Esophagus squamous epithelium (tissue), 5 donors: ENCODE measurements around the gene KCNIP2. TPM values are rescaled to one million over a fixed set of nuclear protein-coding genes. Genes with fewer than 3 reads are reported as not detected.
A peak's percentile ranks its signal among the peaks of the same experiment; 100 is the strongest.

ENCODE experiments used
- DNase-seq: peaks from one replicate; lab custom pipeline; 2025; lab: John Stamatoyannopoulos, UW
- H3K27ac ChIP-seq, 4 donors: fragments of 200-600 bp; sonication (generic); one replicate each; pipeline ENCODE4 v1.5.1; 2016 to 2019; ENCODE audit warnings: mild to moderate bottlenecking in 1 of 4
- H3K27me3 ChIP-seq, 4 donors: fragments of 200-600 bp; sonication (generic); 1 replicate in 3 of 4; 2 replicates in 1 of 4; pipeline versions ENCODE4 v1.5.1 to v1.6.0; 2017 to 2021; ENCODE audit warnings: antibody characterized with exemption in 1 of 4
- H3K36me3 ChIP-seq, 3 donors: fragments of 200-600 bp; sonication (generic); one replicate each; pipeline ENCODE4 v1.5.1; 2016 to 2019
- H3K4me1 ChIP-seq, 3 donors: fragments of 200-600 bp; sonication (generic); one replicate each; pipeline ENCODE4 v1.5.1; 2017 to 2019
- H3K4me3 ChIP-seq, 4 donors: fragments of 200-600 bp; sonication (generic); 1 replicate in 3 of 4; 2 replicates in 1 of 4; pipeline ENCODE4 v1.5.1; 2016 to 2019; ENCODE audit warnings: mild to moderate bottlenecking in 2 of 4, moderate library complexity in 1 of 4
- H3K9me3 ChIP-seq, 3 donors: fragments of 200-600 bp; sonication (generic); one replicate each; pipeline ENCODE4 v1.5.1; 2016 to 2019
- CTCF ChIP-seq, 6 experiments: fragments of 450-650 bp in 4 of 6; fragments of 200-600 bp in 2 of 6; sonication (generic) in 2 of 6; IDR thresholded peaks; one replicate each; pipeline ENCODE4 v1.5.1; 2016 to 2019; ENCODE audit warnings: antibody characterized with exemption in 6 of 6, mild to moderate bottlenecking in 4 of 6, moderate library complexity in 4 of 6
- POLR2A ChIP-seq, 4 donors: fragments of 450-650 bp; IDR thresholded peaks; one replicate each; pipeline ENCODE4 v1.6.1; 2017; ENCODE audit warnings: antibody characterized with exemption in 4 of 4, mild to moderate bottlenecking in 4 of 4, moderate library complexity in 3 of 4
- WGBS, 2 donors: methylation state at CpG; one replicate each; pipeline ENCODE4 v1.1.5; 2018; 5-methylcytosine and 5-hydroxymethylcytosine counted together
- intact Hi-C: fragments of 100-400 bp; cut with DNase I; formaldehyde crosslinking; loops from one replicate; pipeline ENCODE4 v1.15.0; 2022
- total RNA-seq, 4 donors: library from RNA; depleted of rRNA; stranded (reverse); fragments of >200 nt; gene quantifications; one replicate each; pipeline ENCODE4 v1.1.0, GENCODE V29; 2016
- donor health status: DM: yes; HTN: yes; CAD: no.

KCNIP2 gene
- total RNA-seq, 4 donors from 2014 or later = 1.2 to 1.5 TPM; not detected in 2

GRCh38 chr10:101781655-101781983 is 62.0 kb downstream of the KCNIP2 start:
- H3K4me1 ChIP-seq = peaks cover 36 to 68% (median 51%) of the 10 kb centered on the region in 3 donors
- peaks cover 0 to 28% (median 6%) of the 10 kb centered on the region in 3 donors for H3K36me3 ChIP-seq
- H3K27ac ChIP-seq = no peak overlapping the region
- peaks cover 3 to 32% (median 6%) of the 10 kb centered on the region in 4 donors for H3K27me3 ChIP-seq
- H3K9me3 ChIP-seq = no peaks in the 10 kb centered on the region
- TF ChIP-seq POLR2A (IDR thresholded peaks at IDR 0.05) = no peak
- TF ChIP-seq CTCF (IDR thresholded peaks at IDR 0.05) = no peak
- no peak for DNase-seq
- no peak overlapping the region for H3K4me3 ChIP-seq
- intact Hi-C loops = no loop called here
- WGBS, 2 donors = 65 to 68% methylated on average over 6 to 7 of the region's 7 CpGs

GRCh38 chr10:101780818-101781654 is 62.6 kb downstream of the KCNIP2 start:
- Histone ChIP-seq H3K4me3 (no peak overlapping the region), H3K36me3 (peaks cover 0 to 22% (median 5%) of the 10 kb centered on the region in 3 donors), H3K27ac (no peak overlapping the region), H3K4me1 (peaks cover 41 to 74% (median 51%) of the 10 kb centered on the region in 3 donors), H3K27me3 (peaks cover 6 to 38% (median 9%) of the 10 kb centered on the region in 4 donors), H3K9me3 (no peaks in the 10 kb centered on the region)
- WGBS, 2 donors = 26 to 45% methylated on average over 3 to 5 of the region's 14 CpGs
- no peak for DNase-seq
- TF ChIP-seq POLR2A (IDR thresholded peaks at IDR 0.05) (no peak), CTCF (IDR thresholded peaks at IDR 0.05) (peak; percentile 75 to 92 (median 84))
- intact Hi-C loops = no loop called here

- intact Hi-C loops = no loop called here
- DNase-seq = no peak
- Histone ChIP-seq H3K4me1 (peaks cover 48 to 81% (median 53%) of the 10 kb centered on the region in 3 donors), H3K4me3 (peak overlapping the region; percentile 30 to 67 (median 46)), H3K36me3 (peaks cover 0 to 15% (median 0%) of the 10 kb centered on the region in 3 donors), H3K27ac (no peak overlapping the region), H3K9me3 (no peaks in the 10 kb centered on the region), H3K27me3 (peaks cover 9 to 45% (median 13%) of the 10 kb centered on the region in 4 donors)
- TF ChIP-seq CTCF (IDR thresholded peaks at IDR 0.05) (no peak), POLR2A (IDR thresholded peaks at IDR 0.05) (no peak)
- 13% methylated on average over 6 of the region's 17 CpGs; no CpG with 5 or more reads in 1 of the 2 donors for WGBS, 2 donors
Observed at GRCh38 chr10:101780187-101780817, 63.3 kb downstream of the KCNIP2 start.

- TF ChIP-seq CTCF (IDR thresholded peaks at IDR 0.05) (peak; percentile 67 to 86 (median 80)), POLR2A (IDR thresholded peaks at IDR 0.05) (no peak)
- no peaks in the 10 kb centered on the region for H3K9me3 ChIP-seq
- WGBS, 2 donors = 2% methylated on average over 7 to 19 of the region's 51 CpGs
- H3K4me1 ChIP-seq = peaks cover 54 to 85% (median 60%) of the 10 kb centered on the region in 3 donors
- no peak overlapping the region for H3K27ac ChIP-seq
- intact Hi-C loops = loop anchor here (5.0 kb wide), 1 partner anchor 177 kb away; no protein-coding TSS in a partner anchor
- peak overlapping the region; percentile 30 to 67 (median 46) for H3K4me3 ChIP-seq
- peaks cover 0 to 9% (median 0%) of the 10 kb centered on the region in 3 donors for H3K36me3 ChIP-seq
- peak; percentile 17 for DNase-seq
- H3K27me3 ChIP-seq = peaks cover 15 to 51% (median 19%) of the 10 kb centered on the region in 4 donors
Observed at GRCh38 chr10:101779544-101780186, 63.9 kb downstream of the KCNIP2 start.
